H9 (cell line): ENCODE data around the gene NFYC. TPM values are rescaled to one million over a fixed set of nuclear protein-coding genes. Genes with fewer than 3 reads are reported as not detected.

ENCODE experiments used
- DNase-seq: peaks from one replicate; pipeline ENCODE4 v3.0.0-alpha.2; 2017
- H2AFZ ChIP-seq: one replicate; pipeline ENCODE4 v1.6.1; 2013; ENCODE audit warnings: mild to moderate bottlenecking, low read length, control low read depth, moderate library complexity
- H2AK5ac ChIP-seq: 2 replicates; pipeline ENCODE4 v1.6.1; 2013; ENCODE audit warnings: low read length, control low read depth, mixed read lengths; ENCODE audit not compliant: insufficient read length
- H2BK120ac ChIP-seq: one replicate; pipeline ENCODE4 v1.6.1; 2013; ENCODE audit warnings: low read depth, mild to moderate bottlenecking, low read length, control low read depth, inconsistent platforms; ENCODE audit not compliant: poor library complexity, severe bottlenecking
- H2BK12ac ChIP-seq: 2 replicates; pipeline ENCODE4 v1.6.1; 2013; ENCODE audit warnings: low read length, control low read depth, mixed read lengths, low read depth; ENCODE audit not compliant: insufficient read length
- H2BK15ac ChIP-seq: 2 replicates; pipeline ENCODE4 v1.6.1; 2013; ENCODE audit warnings: low read depth, low read length, control low read depth
- H2BK20ac ChIP-seq: one replicate; pipeline ENCODE4 v1.6.1; 2013; ENCODE audit warnings: low read depth, mild to moderate bottlenecking, low read length, control low read depth, inconsistent platforms; ENCODE audit not compliant: poor library complexity, severe bottlenecking
- H2BK5ac ChIP-seq: 2 replicates; pipeline ENCODE4 v1.6.1; 2013; ENCODE audit warnings: low read length, control low read depth, mixed read lengths; ENCODE audit not compliant: insufficient read length
- H3K14ac ChIP-seq: 2 replicates; pipeline ENCODE4 v1.6.1; 2013; ENCODE audit warnings: low read length, control low read depth; ENCODE audit not compliant: insufficient read depth
- H3K18ac ChIP-seq: 2 replicates; pipeline ENCODE4 v1.6.1; 2013; ENCODE audit warnings: low read depth, mild to moderate bottlenecking, mixed read lengths, low read length, control low read depth; ENCODE audit not compliant: insufficient read length
- H3K23ac ChIP-seq: 2 replicates; pipeline ENCODE4 v1.6.1; 2013; ENCODE audit warnings: low read length, control low read depth, mixed read lengths, low read depth; ENCODE audit not compliant: insufficient read length
- H3K23me2 ChIP-seq: 2 replicates; pipeline ENCODE4 v1.6.1; 2013; ENCODE audit warnings: low read depth, mild to moderate bottlenecking, mixed read lengths, low read length, control low read depth; ENCODE audit not compliant: insufficient read length, poor library complexity, severe bottlenecking
- H3K27ac ChIP-seq: 2 replicates; pipeline ENCODE4 v1.5.1; 2013; ENCODE audit warnings: low read length, control low read depth, mixed read lengths, low read depth; ENCODE audit not compliant: insufficient read length
- H3K27me3 ChIP-seq: 2 replicates; pipeline ENCODE4 v1.6.1; 2013; ENCODE audit warnings: low read length, control low read depth, inconsistent platforms; ENCODE audit not compliant: insufficient read depth
- H3K4ac ChIP-seq: 2 replicates; pipeline ENCODE4 v1.6.1; 2013; ENCODE audit warnings: low read depth, mild to moderate bottlenecking, control low read depth, inconsistent platforms, low read length, moderate library complexity
- H3K4me1 ChIP-seq: 2 replicates; pipeline ENCODE4 v1.6.1; 2013; ENCODE audit warnings: low read length, control low read depth, inconsistent platforms; ENCODE audit not compliant: insufficient read depth
- H3K4me2 ChIP-seq: 2 replicates; pipeline ENCODE4 v1.6.1; 2013; ENCODE audit warnings: low read length, control low read depth, mixed read lengths; ENCODE audit not compliant: insufficient read length, insufficient read depth
- H3K56ac ChIP-seq: 2 replicates; pipeline ENCODE4 v1.6.1; 2013; ENCODE audit warnings: low read depth, mild to moderate bottlenecking, mixed read lengths, low read length, control low read depth; ENCODE audit not compliant: insufficient read length
- H3K79me1 ChIP-seq: 2 replicates; pipeline ENCODE4 v1.6.1; 2013; ENCODE audit warnings: low read depth, mild to moderate bottlenecking, moderate library complexity, low read length, control low read depth, inconsistent platforms; ENCODE audit not compliant: insufficient read depth, poor library complexity, severe bottlenecking
- H3K79me2 ChIP-seq: 2 replicates; pipeline ENCODE4 v1.6.1; 2013; ENCODE audit warnings: low read length, control low read depth, inconsistent platforms; ENCODE audit not compliant: insufficient read depth
- H3K9ac ChIP-seq: 2 replicates; pipeline ENCODE4 v1.6.1; 2013; ENCODE audit warnings: low read length, control low read depth, mixed read lengths; ENCODE audit not compliant: insufficient read length; ENCODE audit errors: extremely low read depth
- H3K9me3 ChIP-seq: one replicate; pipeline ENCODE4 v1.6.1; 2013; ENCODE audit warnings: low read depth, low read length, inconsistent platforms; ENCODE audit not compliant: control insufficient read depth
- H3T11ph ChIP-seq: one replicate; pipeline ENCODE4 v1.6.1; 2013; ENCODE audit warnings: mild to moderate bottlenecking, low read length, control low read depth, inconsistent platforms
- H4K20me1 ChIP-seq: one replicate; pipeline ENCODE4 v1.6.1; 2013; ENCODE audit not compliant: control insufficient read depth, insufficient read length, insufficient read depth
- H4K5ac ChIP-seq: 2 replicates; pipeline ENCODE4 v1.6.1; 2013; ENCODE audit warnings: low read depth, mild to moderate bottlenecking, mixed read lengths, low read length, control low read depth; ENCODE audit not compliant: insufficient read length
- H4K8ac ChIP-seq: replicated peaks from 2 replicates; pipeline ENCODE4 v1.6.1; 2013; ENCODE audit warnings: low read length, control low read depth, mixed read lengths, low read depth; ENCODE audit not compliant: insufficient read length
- H4K91ac ChIP-seq: 2 replicates; pipeline ENCODE4 v1.6.1; 2013; ENCODE audit warnings: low read depth, mild to moderate bottlenecking, moderate library complexity, mixed read lengths, low read length, control low read depth; ENCODE audit not compliant: insufficient read length
- H3K27ac Mint-ChIP-seq, 3 experiments: 2 replicates in 2 of 3; 3 replicates in 1 of 3; pipeline ENCODE4 v1.8.0; 2020 to 2021; ENCODE audit warnings: mixed read lengths in 3 of 3, mild to moderate bottlenecking in 1 of 3, moderate library complexity in 1 of 3
- H3K27me3 Mint-ChIP-seq: 2 replicates; pipeline ENCODE4 v1.8.0; 2021; ENCODE audit warnings: low read depth, mild to moderate bottlenecking, moderate library complexity, mixed read lengths
- H3K36me3 Mint-ChIP-seq, 3 experiments: 2 replicates in 2 of 3; 3 replicates in 1 of 3; pipeline ENCODE4 v1.8.0; 2020 to 2021; ENCODE audit warnings: low read depth in 3 of 3, mixed read lengths in 3 of 3; ENCODE audit not compliant: insufficient read depth in 1 of 3
- H3K4me1 Mint-ChIP-seq, 2 experiments: 2 replicates each; pipeline ENCODE4 v1.8.0; 2020; ENCODE audit warnings: mixed read lengths in 2 of 2
- H3K4me3 Mint-ChIP-seq, 2 experiments: 2 replicates in 1 of 2; 3 replicates in 1 of 2; pipeline ENCODE4 v1.8.0; 2020 to 2021; ENCODE audit warnings: mild to moderate bottlenecking in 2 of 2, mixed read lengths in 2 of 2, moderate library complexity in 1 of 2
- H3K9me3 Mint-ChIP-seq, 2 experiments: 2 replicates in 1 of 2; 3 replicates in 1 of 2; pipeline ENCODE4 v1.8.0; 2020; ENCODE audit warnings: mild to moderate bottlenecking in 2 of 2, mixed read lengths in 2 of 2, moderate library complexity in 1 of 2
- CTCF ChIP-seq: fragments of 200-600 bp; sonication (generic); conservative IDR thresholded peaks from 3 replicates; pipeline ENCODE4 v1.8.0; 2021; ENCODE audit warnings: antibody characterized with exemption, mild to moderate bottlenecking
- total RNA-seq: library from RNA; stranded (reverse); gene quantifications from 2 replicates; pipeline ENCODE4 v1.2.1, GENCODE V29; 2021

NFYC gene
- total RNA-seq, 1 experiment from 2014 or later = 54.7 TPM

GRCh38 chr1:40712997-40713396, 21.5 kb downstream of the NFYC start:
- Histone ChIP-seq H3K56ac (no peak overlapping the region), H2BK5ac (no peak overlapping the region), H3K4me2 (no peak overlapping the region), H3K4ac (no peak overlapping the region), H4K8ac (no peak overlapping the region), H3K4me1 (peaks cover 6% of the 10 kb centered on the region), H3K23me2 (peaks cover 5% of the 10 kb centered on the region), H3K9me3 (no peaks in the 10 kb centered on the region), H2BK12ac (no peak overlapping the region), H3K27ac (no peak overlapping the region), H2BK120ac (no peak overlapping the region), H3K79me1 (peaks cover 7% of the 10 kb centered on the region), H4K91ac (no peak overlapping the region), H3K23ac (no peak overlapping the region), H2AFZ (no peak overlapping the region), H2AK5ac (no peak overlapping the region), H3K9ac (no peak overlapping the region), H2BK15ac (no peak overlapping the region), H4K20me1 (no peaks in the 10 kb centered on the region), H3T11ph (no peak overlapping the region), H3K27me3 (no peaks in the 10 kb centered on the region), H3K14ac (no peak overlapping the region), H3K18ac (no peak overlapping the region), H2BK20ac (no peak overlapping the region), H4K5ac (no peak overlapping the region), H3K79me2 (peaks cover 21% of the 10 kb centered on the region; the same call in 1 of the 2 replicates)
- no peak for TF ChIP-seq CTCF
- Mint-ChIP-seq H3K27ac (0 out of 7 replicates have a peak overlapping the region, but pooled peaks of 1 of the 3 experiments have one; percentile 33), H3K36me3 (peaks cover 2 to 15% (median 11%) of the 10 kb centered on the region in 3 experiments; a peak in 6 of 7 replicates), H3K27me3 (no peaks in the 10 kb centered on the region), H3K4me3 (no peak overlapping the region; a peak in 1 of 5 replicates), H3K9me3 (no peaks in the 10 kb centered on the region), H3K4me1 (peaks cover 32 to 33% of the 10 kb centered on the region in 2 experiments)
- no peak for DNase-seq
